Smooth muscle cell (in vitro differentiated cells): ENCODE data around the gene ZNF256. TPM values are rescaled to one million over a fixed set of nuclear protein-coding genes. Genes with fewer than 3 reads are reported as not detected.

ENCODE experiments used
- DNase-seq: peaks from one replicate; lab custom pipeline; 2025; ENCODE audit not compliant: unreplicated experiment; lab: John Stamatoyannopoulos, UW
- H2AFZ ChIP-seq: fragments of 200-600 bp; sonication (generic); 2 replicates; pipeline ENCODE4 v1.6.0; 2016; ENCODE audit warnings: antibody characterized with exemption, low read depth, mild to moderate bottlenecking
- H3F3A ChIP-seq: fragments of 200-600 bp; sonication (generic); 2 replicates; pipeline ENCODE4 v1.6.0; 2017; ENCODE audit warnings: antibody characterized with exemption, low read depth
- H3K27ac ChIP-seq: fragments of 200-600 bp; sonication (generic); 2 replicates; pipeline ENCODE4 v1.5.1; 2016; ENCODE audit warnings: low read depth, mild to moderate bottlenecking
- H3K27me3 ChIP-seq: fragments of 200-600 bp; sonication (generic); 2 replicates; pipeline ENCODE4 v1.6.1; 2016; ENCODE audit warnings: low read depth, mild to moderate bottlenecking
- H3K36me3 ChIP-seq: fragments of 200-600 bp; sonication (generic); 2 replicates; pipeline ENCODE4 v1.5.1; 2016; ENCODE audit warnings: low read depth
- H3K4me1 ChIP-seq: fragments of 200-600 bp; sonication (generic); 2 replicates; pipeline ENCODE4 v1.5.1; 2016; ENCODE audit warnings: low read depth
- H3K4me2 ChIP-seq: fragments of 200-600 bp; sonication (generic); 2 replicates; pipeline ENCODE4 v1.6.0; 2016; ENCODE audit warnings: mild to moderate bottlenecking
- H3K4me3 ChIP-seq: fragments of 200-600 bp; sonication (generic); 2 replicates; pipeline ENCODE4 v1.5.1; 2016; ENCODE audit warnings: mild to moderate bottlenecking
- H3K79me2 ChIP-seq: fragments of 200-600 bp; sonication (generic); 2 replicates; pipeline ENCODE4 v1.6.0; 2016; ENCODE audit warnings: low read depth, mild to moderate bottlenecking
- H3K9ac ChIP-seq: fragments of 200-600 bp; sonication (generic); 2 replicates; pipeline ENCODE4 v1.6.0; 2016; ENCODE audit warnings: low read depth
- H3K9me3 ChIP-seq: fragments of 200-600 bp; sonication (generic); replicated peaks from 2 replicates; pipeline ENCODE4 v1.5.1; 2016; ENCODE audit warnings: low read depth
- H4K20me1 ChIP-seq: fragments of 200-600 bp; sonication (generic); 2 replicates; pipeline ENCODE4 v1.6.0; 2016; ENCODE audit warnings: low read depth
- WGBS: methylation state at CpG from one replicate; pipeline ENCODE4 v1.1.7; 2016; ENCODE audit warnings: low lambda C conversion rate; 5-methylcytosine and 5-hydroxymethylcytosine counted together
- polyA plus RNA-seq: library from polyadenylated mRNA; unstranded; fragments of >200 nt; fragmentation: Nextera tagmentation; extraction: Ambion mirVana; gene quantifications from 2 replicates; pipeline ENCODE4 v1.2.1, GENCODE V29; 2016
- total RNA-seq: library from RNA; depleted of rRNA; stranded (reverse); fragments of >200 nt; gene quantifications from 2 replicates; pipeline ENCODE4 v1.2.3, GENCODE V29; 2014
- TF ChIP-seq, protein P1 (sequence below): fragments of 200-600 bp; sonication (generic); IDR thresholded peaks from 2 replicates; pipeline ENCODE4 v1.5.1; 2017; ENCODE audit warnings: borderline replicate concordance, mild to moderate bottlenecking, antibody characterized with exemption; ENCODE audit not compliant: insufficient read depth, poor library complexity, severe bottlenecking

ZNF256 gene
- total and polyA plus RNA-seq, 2 experiments from 2014 or later, result 3.2 to 4.5 TPM

DNA sequence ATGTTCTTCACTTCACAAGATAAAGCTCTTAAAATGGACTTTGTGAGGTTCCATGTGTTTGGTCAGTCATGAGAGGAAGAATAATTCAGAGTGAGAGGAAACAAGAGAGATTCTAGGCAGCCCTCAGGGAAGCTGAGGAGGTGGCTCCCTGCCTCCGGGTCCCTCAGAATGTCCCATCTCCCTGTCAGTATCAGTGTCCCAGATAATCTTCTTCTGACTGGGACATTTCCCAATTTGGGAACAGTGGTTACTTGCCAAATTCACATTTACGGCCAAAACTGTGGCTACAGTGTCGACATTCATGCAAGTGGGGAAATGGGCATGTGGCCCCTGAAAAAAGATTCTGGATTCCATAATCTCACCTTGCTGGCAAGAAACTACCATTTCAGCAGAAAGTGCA, 40.1 kb downstream of the ZNF256 start:
- WGBS, result 99% methylated on average over 3 of the region's 3 CpGs
- Histone ChIP-seq H3K9me3 (no peaks in the 10 kb centered on the region), H3F3A (no peaks in the 10 kb centered on the region), H3K4me3 (no peak overlapping the region), H3K36me3 (no peaks in the 10 kb centered on the region), H3K4me2 (no peak overlapping the region), H3K27me3 (no peaks in the 10 kb centered on the region), H3K79me2 (peaks cover 10% of the 10 kb centered on the region), H2AFZ (no peak overlapping the region), H4K20me1 (peaks cover 7% of the 10 kb centered on the region), H3K4me1 (no peaks in the 10 kb centered on the region), H3K9ac (no peak overlapping the region), H3K27ac (no peak overlapping the region)
- DNase-seq, result no peak
- TF ChIP-seq, protein P1, sequence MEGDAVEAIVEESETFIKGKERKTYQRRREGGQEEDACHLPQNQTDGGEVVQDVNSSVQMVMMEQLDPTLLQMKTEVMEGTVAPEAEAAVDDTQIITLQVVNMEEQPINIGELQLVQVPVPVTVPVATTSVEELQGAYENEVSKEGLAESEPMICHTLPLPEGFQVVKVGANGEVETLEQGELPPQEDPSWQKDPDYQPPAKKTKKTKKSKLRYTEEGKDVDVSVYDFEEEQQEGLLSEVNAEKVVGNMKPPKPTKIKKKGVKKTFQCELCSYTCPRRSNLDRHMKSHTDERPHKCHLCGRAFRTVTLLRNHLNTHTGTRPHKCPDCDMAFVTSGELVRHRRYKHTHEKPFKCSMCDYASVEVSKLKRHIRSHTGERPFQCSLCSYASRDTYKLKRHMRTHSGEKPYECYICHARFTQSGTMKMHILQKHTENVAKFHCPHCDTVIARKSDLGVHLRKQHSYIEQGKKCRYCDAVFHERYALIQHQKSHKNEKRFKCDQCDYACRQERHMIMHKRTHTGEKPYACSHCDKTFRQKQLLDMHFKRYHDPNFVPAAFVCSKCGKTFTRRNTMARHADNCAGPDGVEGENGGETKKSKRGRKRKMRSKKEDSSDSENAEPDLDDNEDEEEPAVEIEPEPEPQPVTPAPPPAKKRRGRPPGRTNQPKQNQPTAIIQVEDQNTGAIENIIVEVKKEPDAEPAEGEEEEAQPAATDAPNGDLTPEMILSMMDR, result no peak

DNA sequence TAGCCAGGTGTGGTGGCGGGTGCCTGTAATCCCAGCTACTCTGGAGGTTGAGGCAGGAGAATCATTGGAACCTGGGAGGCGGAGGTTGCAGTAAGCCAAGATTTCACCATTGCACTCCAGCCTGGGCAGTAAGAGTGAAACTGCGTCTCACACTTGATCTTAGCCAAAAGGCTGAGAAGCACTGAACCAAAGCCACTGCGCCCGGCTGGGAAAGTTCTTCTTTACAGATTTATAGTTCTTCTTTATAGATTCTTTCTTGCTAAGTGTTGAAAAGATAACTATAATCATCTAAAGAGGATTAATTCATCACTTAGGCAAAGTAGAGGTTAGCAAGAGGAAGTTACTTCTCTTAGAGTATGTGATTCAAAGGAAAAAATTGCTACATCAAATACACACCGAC, 42.2 kb downstream of the ZNF256 start:
- no peak overlapping the region for H2AFZ ChIP-seq
- 88% methylated on average over 6 of the region's 6 CpGs for WGBS
- peaks cover 3% of the 10 kb centered on the region for H3K79me2 ChIP-seq
- no peak overlapping the region for H3K9ac ChIP-seq
- H3K36me3 ChIP-seq, result no peaks in the 10 kb centered on the region
- no peaks in the 10 kb centered on the region for H3F3A ChIP-seq
- no peak overlapping the region for H3K27ac ChIP-seq
- H3K27me3 ChIP-seq, result no peaks in the 10 kb centered on the region
- no peak overlapping the region for H3K4me2 ChIP-seq
- peaks cover 4% of the 10 kb centered on the region for H4K20me1 ChIP-seq
- H3K4me3 ChIP-seq, result no peak overlapping the region
- H3K4me1 ChIP-seq, result no peaks in the 10 kb centered on the region
- TF ChIP-seq, protein P1, result no peak
- no peaks in the 10 kb centered on the region for H3K9me3 ChIP-seq
- DNase-seq, result no peak

DNA sequence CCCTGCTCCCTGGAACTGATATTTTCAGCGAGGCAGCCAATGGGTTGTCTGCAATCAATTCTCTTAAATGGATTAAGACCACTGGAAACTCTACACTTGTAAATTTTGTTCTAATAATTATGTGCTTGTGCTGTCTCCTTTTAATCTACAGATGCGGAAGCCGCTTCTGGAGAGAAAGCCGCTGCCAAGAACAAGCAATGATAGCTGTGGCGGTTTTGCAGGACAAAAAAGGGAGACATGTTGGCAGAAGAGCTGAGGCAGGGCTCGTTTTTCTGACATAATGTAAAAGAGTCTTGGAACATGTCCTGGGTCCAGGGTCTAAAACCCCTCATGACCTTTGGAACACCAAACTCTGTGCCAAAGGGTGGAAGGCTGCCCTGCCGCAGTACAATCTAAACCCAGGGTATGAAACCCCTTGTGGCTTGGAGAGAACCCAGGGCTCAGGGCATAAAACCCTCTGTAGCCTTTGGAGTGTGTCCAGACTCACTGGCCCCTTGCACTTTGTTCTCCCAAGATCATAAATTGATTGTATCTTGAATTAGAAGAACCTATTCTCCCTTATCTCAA, 43.8 kb downstream of the ZNF256 start:
- Histone ChIP-seq H3K4me2 (no peak overlapping the region), H3K27me3 (no peaks in the 10 kb centered on the region), H2AFZ (no peak overlapping the region), H3K4me1 (no peaks in the 10 kb centered on the region), H3K4me3 (no peak overlapping the region), H3F3A (no peaks in the 10 kb centered on the region), H3K9me3 (no peaks in the 10 kb centered on the region), H3K79me2 (peaks cover 3% of the 10 kb centered on the region), H3K36me3 (no peaks in the 10 kb centered on the region), H3K9ac (no peak overlapping the region), H4K20me1 (peaks cover 4% of the 10 kb centered on the region), H3K27ac (no peak overlapping the region)
- WGBS, result 84% methylated on average over 7 of the region's 7 CpGs
- TF ChIP-seq, protein P1, result no peak
- DNase-seq, result no peak

DNA sequence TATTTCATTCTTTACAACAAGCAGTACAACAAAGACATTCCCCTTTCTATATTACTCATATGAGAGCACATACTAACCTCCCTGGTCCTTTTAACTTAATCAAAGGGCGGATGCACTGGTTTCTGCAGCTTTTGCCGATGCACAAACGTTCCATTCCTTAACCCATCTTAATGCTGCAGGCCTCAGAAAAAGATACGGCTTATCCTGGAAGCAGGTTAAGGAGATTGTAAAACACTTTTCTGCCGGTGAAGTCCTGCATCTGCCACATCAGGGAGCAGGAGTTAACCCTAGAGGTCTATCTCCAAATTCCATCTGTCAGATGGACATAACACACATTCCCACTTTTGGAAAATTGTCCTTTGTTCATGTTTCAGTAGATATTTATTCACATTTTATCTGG, 47.2 kb downstream of the ZNF256 start:
- 48% methylated on average over 5 of the region's 5 CpGs for WGBS
- H3K9me3 ChIP-seq, result no peaks in the 10 kb centered on the region
- no peak overlapping the region for H3K4me2 ChIP-seq
- no peak for DNase-seq
- no peaks in the 10 kb centered on the region for H3K4me1 ChIP-seq
- no peaks in the 10 kb centered on the region for H3K36me3 ChIP-seq
- no peaks in the 10 kb centered on the region for H3K27me3 ChIP-seq
- TF ChIP-seq, protein P1, result no peak
- H3F3A ChIP-seq, result peaks cover 3% of the 10 kb centered on the region
- H2AFZ ChIP-seq, result no peak overlapping the region
- no peak overlapping the region for H3K9ac ChIP-seq
- no peaks in the 10 kb centered on the region for H4K20me1 ChIP-seq
- H3K79me2 ChIP-seq, result no peaks in the 10 kb centered on the region
- H3K27ac ChIP-seq, result peak overlapping the region; percentile 52
- H3K4me3 ChIP-seq, result no peak overlapping the region
